ENCODE results near the gene U2AF2. TPM values are rescaled to one million over a fixed set of nuclear protein-coding genes. Genes with fewer than 3 reads are reported as not detected.

The U2AF2 gene
- total RNA-seq, result 100 to 1,000 TPM in 1 of 4 donors, 10 to 100 TPM in 2, 1 to 10 TPM in 1; 10.0 to 165 (median 58.1) TPM

DNA sequence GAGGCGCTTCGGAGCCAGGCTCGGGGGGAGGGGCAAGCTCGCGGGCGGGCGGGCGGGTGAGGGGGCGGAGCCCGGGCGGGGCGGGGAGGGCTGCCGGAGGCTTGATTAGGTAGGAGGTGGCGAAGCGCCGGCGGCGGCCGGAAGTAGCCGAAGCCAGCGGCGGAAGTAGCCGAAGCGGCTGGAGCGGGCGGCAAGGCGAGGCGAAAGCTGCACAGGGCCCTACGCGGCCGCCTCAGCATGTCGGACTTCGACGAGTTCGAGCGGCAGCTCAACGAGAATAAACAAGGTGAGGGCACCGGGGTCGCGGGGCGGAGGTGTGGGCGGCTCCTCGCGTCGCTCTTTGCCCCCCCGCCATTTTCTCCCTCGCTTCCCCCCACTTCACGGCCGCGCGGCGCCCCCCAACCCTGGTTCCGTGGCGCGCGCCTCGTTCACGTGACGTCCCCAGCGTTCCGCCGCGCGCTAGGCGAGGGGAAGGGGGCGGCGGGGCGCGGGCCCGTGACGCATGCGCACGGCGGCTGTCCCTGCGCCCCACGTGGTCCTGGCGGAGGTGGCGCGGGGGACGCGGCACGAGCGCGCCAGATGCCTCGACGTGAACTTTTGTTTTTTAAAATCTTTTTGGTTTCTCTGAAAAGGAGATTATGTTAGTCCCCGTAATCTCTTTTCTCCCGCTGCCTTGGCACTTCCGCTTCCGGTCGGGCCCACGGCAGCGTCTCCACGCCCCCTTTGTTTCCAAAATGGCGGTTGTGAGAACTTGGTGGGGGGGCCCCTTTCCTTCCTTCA is at the start of gene U2AF2:
TSS of gene U2AF2 (plus strand) at position 168 of the 780 bp plus-strand sequence. CDS start at position 238, 70 bp downstream.
- TF ChIP-seq, protein P1, sequence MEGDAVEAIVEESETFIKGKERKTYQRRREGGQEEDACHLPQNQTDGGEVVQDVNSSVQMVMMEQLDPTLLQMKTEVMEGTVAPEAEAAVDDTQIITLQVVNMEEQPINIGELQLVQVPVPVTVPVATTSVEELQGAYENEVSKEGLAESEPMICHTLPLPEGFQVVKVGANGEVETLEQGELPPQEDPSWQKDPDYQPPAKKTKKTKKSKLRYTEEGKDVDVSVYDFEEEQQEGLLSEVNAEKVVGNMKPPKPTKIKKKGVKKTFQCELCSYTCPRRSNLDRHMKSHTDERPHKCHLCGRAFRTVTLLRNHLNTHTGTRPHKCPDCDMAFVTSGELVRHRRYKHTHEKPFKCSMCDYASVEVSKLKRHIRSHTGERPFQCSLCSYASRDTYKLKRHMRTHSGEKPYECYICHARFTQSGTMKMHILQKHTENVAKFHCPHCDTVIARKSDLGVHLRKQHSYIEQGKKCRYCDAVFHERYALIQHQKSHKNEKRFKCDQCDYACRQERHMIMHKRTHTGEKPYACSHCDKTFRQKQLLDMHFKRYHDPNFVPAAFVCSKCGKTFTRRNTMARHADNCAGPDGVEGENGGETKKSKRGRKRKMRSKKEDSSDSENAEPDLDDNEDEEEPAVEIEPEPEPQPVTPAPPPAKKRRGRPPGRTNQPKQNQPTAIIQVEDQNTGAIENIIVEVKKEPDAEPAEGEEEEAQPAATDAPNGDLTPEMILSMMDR (IDR thresholded peaks at IDR 0.05), result peak in 1 of 4 experiments; percentile 2
- TF ChIP-seq POLR2A (IDR thresholded peaks at IDR 0.05), result peak; percentile 31 to 73
- Histone ChIP-seq H3K4me3 (peak within 1 kb of the TSS; percentile 80 to 95), H3K27me3 (no peaks in the 10 kb centered on the region), H3K4me1 (peaks cover 15 to 41% of the 10 kb centered on the region in 2 donors), H3K36me3 (no peaks in the 10 kb centered on the region), H3K9me3 (no peaks in the 10 kb centered on the region), H3K27ac (peak within 1 kb of the TSS; percentile 99 to 100)
- DNase-seq, result peak; percentile 95 to 97
- intact Hi-C loops (cut with DNase I; ENCODE audit: low total_unique reads), result no loop called here

DNA sequence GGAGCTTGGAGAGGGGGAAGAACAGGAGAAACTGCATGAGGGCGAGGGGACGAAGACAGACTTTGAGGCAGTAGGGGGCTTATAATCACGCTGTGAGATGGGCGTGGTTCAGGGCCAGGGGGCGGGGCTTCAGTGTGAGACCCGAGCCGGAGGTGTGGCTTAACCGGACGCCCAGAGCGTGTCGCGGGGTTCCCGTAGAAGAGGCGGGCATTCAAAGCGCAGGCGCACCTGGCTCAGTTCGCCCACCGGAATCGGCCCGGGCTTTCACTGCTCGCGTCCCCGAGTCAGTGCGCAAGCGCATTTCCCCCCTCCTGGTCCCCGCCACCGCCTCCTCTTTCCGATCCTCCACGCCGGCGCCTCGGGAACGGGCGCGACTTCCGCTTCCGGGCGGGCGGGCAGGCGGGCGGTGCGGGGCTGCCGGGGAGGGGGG is 49.6 kb upstream of the U2AF2 start:
- Histone ChIP-seq H3K27ac (peak overlapping the region; percentile 94 to 98), H3K27me3 (no peaks in the 10 kb centered on the region), H3K4me1 (peaks cover 0 to 12% of the 10 kb centered on the region in 2 donors), H3K9me3 (no peaks in the 10 kb centered on the region), H3K36me3 (no peaks in the 10 kb centered on the region), H3K4me3 (peak overlapping the region; percentile 76 to 87)
- intact Hi-C loops (cut with DNase I; ENCODE audit: low total_unique reads), result loop anchor here (10.0 kb wide), 1 partner anchor 90 kb away; no protein-coding TSS in a partner anchor
- DNase-seq, result peak; percentile 98
- TF ChIP-seq, protein P1 (IDR thresholded peaks at IDR 0.05), result no peak
- TF ChIP-seq POLR2A (IDR thresholded peaks at IDR 0.05), result peak in 1 of 2 donors; percentile 32

DNA sequence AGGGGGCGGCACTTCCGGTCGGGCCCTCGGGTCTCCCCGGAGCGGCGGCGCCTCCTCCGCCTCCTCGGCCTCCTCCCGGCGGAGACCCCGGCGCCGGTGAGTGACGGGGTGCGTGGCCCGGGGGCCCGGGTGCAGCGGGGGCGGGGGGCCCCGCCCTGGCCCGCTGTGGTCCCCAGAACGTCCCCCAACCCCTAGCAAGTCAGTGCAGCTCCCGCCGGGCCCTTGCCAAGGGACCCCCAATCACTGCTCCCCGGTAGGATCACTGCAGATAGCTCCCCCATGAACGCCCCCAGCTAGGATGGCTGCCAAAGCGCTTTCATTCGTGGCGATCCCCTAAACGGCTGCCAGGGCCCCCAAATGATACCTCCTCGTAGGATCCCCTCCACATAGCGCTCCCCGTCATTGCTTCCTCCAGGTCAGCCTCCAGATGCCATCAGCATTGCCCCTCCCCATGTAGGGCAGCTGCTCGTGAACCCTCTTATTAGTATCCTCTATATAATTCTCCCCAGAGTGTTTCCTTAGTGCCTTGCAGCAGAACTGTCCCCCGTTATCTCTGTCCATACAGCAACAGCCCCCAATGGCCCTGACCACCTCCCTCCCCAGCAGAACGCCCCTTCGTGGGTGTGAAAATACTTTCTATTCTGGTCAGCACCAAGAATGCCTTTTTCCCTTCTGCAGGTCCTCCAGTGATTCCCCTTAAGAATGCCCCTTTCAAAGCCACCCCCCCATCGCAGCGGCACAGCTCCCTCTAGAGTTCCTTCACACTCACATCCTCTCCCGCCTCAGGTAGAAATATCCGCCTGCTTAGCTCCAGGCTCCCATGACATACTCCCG is 49.0 kb upstream of the U2AF2 start, which contains the start of gene ZNF865:
TSS of gene ZNF865 (plus strand) at position 11 of the 834 bp plus-strand sequence. CDS start 7,972 bp downstream, outside the sequence.
- intact Hi-C loops (cut with DNase I; ENCODE audit: low total_unique reads), result loop anchor here (10.0 kb wide), 1 partner anchor 91 kb away; no protein-coding TSS in a partner anchor
- Histone ChIP-seq H3K36me3 (no peaks in the 10 kb centered on the region), H3K27me3 (no peaks in the 10 kb centered on the region), H3K4me1 (peaks cover 0 to 10% of the 10 kb centered on the region in 2 donors), H3K27ac (peak within 1 kb of the TSS; percentile 94 to 98), H3K9me3 (no peaks in the 10 kb centered on the region), H3K4me3 (peak within 1 kb of the TSS; percentile 76 to 87)
- peak; percentile 69 to 75 for DNase-seq
- no peak for TF ChIP-seq POLR2A (IDR thresholded peaks at IDR 0.05)
- TF ChIP-seq, protein P1 (IDR thresholded peaks at IDR 0.05), result peak; percentile 54 to 70 (median 62)

DNA sequence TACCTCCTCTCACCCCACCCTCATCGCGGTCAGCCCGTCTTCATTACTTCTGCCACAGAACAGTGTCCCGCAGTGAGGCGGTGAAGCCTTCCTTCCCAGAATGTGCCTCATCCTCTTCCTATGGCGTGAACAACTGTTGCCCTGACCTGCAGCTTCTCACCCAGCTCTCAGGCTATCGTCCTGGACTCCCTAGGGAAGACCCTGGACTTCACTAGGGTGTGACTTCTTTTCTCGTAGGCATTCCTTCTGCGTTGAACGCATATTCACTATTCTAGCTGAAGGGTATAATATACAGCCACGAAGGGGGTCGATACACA is 48.4 kb upstream of the U2AF2 start:
- no peak for DNase-seq
- Histone ChIP-seq H3K9me3 (no peaks in the 10 kb centered on the region), H3K27ac (peak overlapping the region; percentile 94 to 98), H3K4me1 (peaks cover 0 to 6% of the 10 kb centered on the region in 2 donors), H3K36me3 (no peaks in the 10 kb centered on the region), H3K4me3 (peak overlapping the region; percentile 76 to 87), H3K27me3 (no peaks in the 10 kb centered on the region)
- intact Hi-C loops (cut with DNase I; ENCODE audit: low total_unique reads), result loop anchor here (10.0 kb wide), 1 partner anchor 92 kb away; no protein-coding TSS in a partner anchor
- no peak for TF ChIP-seq POLR2A (IDR thresholded peaks at IDR 0.05)
- TF ChIP-seq, protein P1 (IDR thresholded peaks at IDR 0.05), result no peak

Measured in uterus (tissue), 4 donors.